CD14-positive monocyte (primary cell): ENCODE measurements around the gene FAM13A. TPM values are rescaled to one million over a fixed set of nuclear protein-coding genes. Genes with fewer than 3 reads are reported as not detected.

ENCODE experiments used
- DNase-seq, 3 donors: peaks; one replicate each; pipeline ENCODE4 v3.0.0-alpha.2; 2011 to 2022
- H2AFZ ChIP-seq: 2 replicates; pipeline ENCODE4 v1.6.0; 2012; ENCODE audit warnings: mild to moderate bottlenecking, low read depth, low read length, inconsistent platforms; ENCODE audit not compliant: insufficient read depth, poor library complexity, severe bottlenecking
- H3K27ac ChIP-seq, 2 donors: 1 replicate in 1 of 2; 2 replicates in 1 of 2; pipeline ENCODE4 v1.5.1; 2012 to 2013; ENCODE audit warnings: low read length in 2 of 2, control low read depth in 1 of 2, inconsistent platforms in 1 of 2, low read depth in 1 of 2, mild to moderate bottlenecking in 1 of 2
- H3K27me3 ChIP-seq, 2 donors: one replicate each; pipeline versions ENCODE4 v1.6.0 to v1.6.1; 2011 to 2013; ENCODE audit warnings: low read length in 2 of 2; ENCODE audit not compliant: control insufficient read depth in 2 of 2, insufficient read depth in 2 of 2
- H3K36me3 ChIP-seq, 2 donors: replicated peaks in 1 of 2; 1 replicate in 1 of 2; 2 replicates in 1 of 2; pipeline versions ENCODE4 v1.5.1 to v1.6.1; 2012 to 2013; ENCODE audit warnings: low read length in 2 of 2, control low read depth in 1 of 2, inconsistent platforms in 1 of 2, mild to moderate bottlenecking in 1 of 2; ENCODE audit not compliant: insufficient read depth in 2 of 2, control insufficient read depth in 1 of 2
- H3K4me1 ChIP-seq, 2 donors: 1 replicate in 1 of 2; 2 replicates in 1 of 2; pipeline versions ENCODE4 v1.5.1 to v1.6.1; 2012 to 2013; ENCODE audit warnings: low read length in 2 of 2, control low read depth in 1 of 2, inconsistent platforms in 1 of 2, mild to moderate bottlenecking in 1 of 2, moderate library complexity in 1 of 2; ENCODE audit not compliant: insufficient read depth in 2 of 2, control insufficient read depth in 1 of 2
- H3K4me2 ChIP-seq: replicated peaks from 2 replicates; pipeline ENCODE3; 2012; ENCODE audit warnings: low read length, moderate library complexity, mild to moderate bottlenecking; ENCODE audit not compliant: poor library complexity, severe bottlenecking; ENCODE audit errors: extremely low read depth
- H3K4me3 ChIP-seq, 3 experiments: fragments of 200-600 bp in 1 of 3; sonication (generic) in 1 of 3; replicated peaks in 1 of 3; 1 replicate in 2 of 3; 2 replicates in 1 of 3; pipeline ENCODE4 v1.5.1; 2011 to 2013; ENCODE audit warnings: low read length in 3 of 3, mild to moderate bottlenecking in 3 of 3, control low read depth in 2 of 3, low read depth in 2 of 3, inconsistent platforms in 1 of 3, moderate library complexity in 1 of 3
- H3K79me2 ChIP-seq: 2 replicates; pipeline ENCODE4 v1.6.0; 2012; ENCODE audit warnings: mild to moderate bottlenecking, control low read depth, inconsistent platforms, low read length, moderate library complexity; ENCODE audit not compliant: insufficient read depth
- H3K9ac ChIP-seq: 2 replicates; pipeline ENCODE4 v1.6.0; 2017; ENCODE audit warnings: low read length, mild to moderate bottlenecking; ENCODE audit not compliant: insufficient read depth, poor library complexity, severe bottlenecking
- H3K9me3 ChIP-seq, 2 donors: replicated peaks in 1 of 2; 1 replicate in 1 of 2; 2 replicates in 1 of 2; pipeline versions ENCODE4 v1.5.1 to v1.6.1; 2012 to 2013; ENCODE audit warnings: low read length in 2 of 2, control low read depth in 1 of 2; ENCODE audit not compliant: control insufficient read depth in 1 of 2, insufficient read depth in 1 of 2
- H4K20me1 ChIP-seq: 2 replicates; pipeline ENCODE4 v1.6.0; 2012; ENCODE audit warnings: mild to moderate bottlenecking, low read length, control low read depth, moderate library complexity; ENCODE audit not compliant: insufficient read depth
- H3K27ac Mint-ChIP-seq, 7 donors: one replicate each; pipeline ENCODE4 v1.8.0; 2020; ENCODE audit warnings: mild to moderate bottlenecking in 7 of 7, mixed read lengths in 7 of 7, moderate library complexity in 6 of 7, inconsistent platforms in 2 of 7
- H3K27me3 Mint-ChIP-seq, 3 donors: one replicate each; pipeline ENCODE4 v1.8.0; 2021 to 2022; ENCODE audit warnings: low read depth in 3 of 3, mild to moderate bottlenecking in 3 of 3, mixed read lengths in 3 of 3, moderate library complexity in 3 of 3, inconsistent platforms in 1 of 3
- H3K36me3 Mint-ChIP-seq, 2 donors: one replicate each; pipeline ENCODE4 v1.8.0; 2020; ENCODE audit warnings: mixed read lengths in 2 of 2, inconsistent platforms in 1 of 2, mild to moderate bottlenecking in 1 of 2
- H3K4me1 Mint-ChIP-seq: one replicate; pipeline ENCODE4 v1.8.0; 2020; ENCODE audit warnings: mild to moderate bottlenecking, mixed read lengths
- H3K4me3 Mint-ChIP-seq, 2 donors: one replicate each; pipeline ENCODE4 v1.8.0; 2020; ENCODE audit warnings: mild to moderate bottlenecking in 2 of 2, mixed read lengths in 2 of 2, moderate library complexity in 1 of 2
- H3K9me3 Mint-ChIP-seq, 7 donors: one replicate each; pipeline ENCODE4 v1.8.0; 2020 to 2022; ENCODE audit warnings: mixed read lengths in 7 of 7, mild to moderate bottlenecking in 6 of 7, moderate library complexity in 6 of 7, inconsistent platforms in 2 of 7
- CTCF ChIP-seq: fragments of 200-600 bp; IDR thresholded peaks from one replicate; pipeline ENCODE4 v1.8.0; 2022; ENCODE audit warnings: antibody characterized with exemption, mild to moderate bottlenecking
- WGBS: methylation state at CpG from one replicate; pipeline ENCODE4 v1.1.5; 2013; ENCODE audit warnings: missing lambda C conversion rate; ENCODE audit not compliant: insufficient coverage; 5-methylcytosine and 5-hydroxymethylcytosine counted together
- intact Hi-C, 2 donors: fragments of 100-400 bp; cut with micrococcal nuclease; formaldehyde crosslinking; loops; one replicate each; pipeline versions ENCODE4 v1.15.0 to v1.15.1; 2023
- polyA plus RNA-seq, 3 donors: library from polyadenylated mRNA; depleted of rRNA in 1 of 3; unstranded in 2 of 3; stranded (reverse) in 1 of 3; fragments of 300-500 nt in 2 of 3; fragments of >200 nt in 1 of 3; fragmentation: Illumina TruSeq in 2 of 3; gene quantifications; 1 replicate in 2 of 3; 2 replicates in 1 of 3; pipeline ENCODE4 v1.2.3, GENCODE V29; 2012 to 2021

Gene FAM13A
- polyA plus RNA-seq, 3 donors: 5.3 to 20.0 (median 6.5) TPM

- peaks cover 0 to 5% (median 0%) of the 10 kb centered on the region in 7 donors for H3K9me3 Mint-ChIP-seq
- Histone ChIP-seq H3K27me3 (no peaks in the 10 kb centered on the region), H2AFZ (no peak overlapping the region), H3K27ac (no peak overlapping the region), H3K4me3 (no peak overlapping the region), H3K4me2 (no peak overlapping the region), H3K79me2 (no peaks in the 10 kb centered on the region), H3K4me1 (no peaks in the 10 kb centered on the region), H4K20me1 (no peaks in the 10 kb centered on the region), H3K9me3 (no peaks in the 10 kb centered on the region), H3K9ac (no peak overlapping the region), H3K36me3 (peaks cover 61 to 81% of the 10 kb centered on the region in 2 donors)
- intact Hi-C loops: no loop called here
- no peak overlapping the region for H3K27ac Mint-ChIP-seq
- no peak overlapping the region for H3K4me3 Mint-ChIP-seq
- no peak for DNase-seq
- H3K27me3 Mint-ChIP-seq: peaks cover 0 to 2% (median 0%) of the 10 kb centered on the region in 3 donors
- WGBS: no CpG with 5 or more reads among the region's 3 CpGs
- TF ChIP-seq CTCF: no peak
- H3K4me1 Mint-ChIP-seq: no peaks in the 10 kb centered on the region
- peaks cover 40% of the 10 kb centered on the region in 2 donors for H3K36me3 Mint-ChIP-seq
Observed at GRCh38 chr4:88779431-88779830, 277.6 kb downstream of the FAM13A start.

GRCh38 chr4:88775529-88775928, 281.5 kb downstream of the FAM13A start:
- no peaks in the 10 kb centered on the region for H3K27me3 ChIP-seq
- H3K4me2 ChIP-seq: no peak overlapping the region
- no peak for DNase-seq
- no peak overlapping the region for H3K4me3 ChIP-seq
- peaks cover 47 to 51% of the 10 kb centered on the region in 2 donors for H3K36me3 Mint-ChIP-seq
- no peak overlapping the region for H2AFZ ChIP-seq
- peaks cover 0 to 5% (median 0%) of the 10 kb centered on the region in 7 donors for H3K9me3 Mint-ChIP-seq
- no peak overlapping the region for H3K27ac Mint-ChIP-seq
- H3K4me3 Mint-ChIP-seq: no peak overlapping the region
- H3K4me1 Mint-ChIP-seq: no peaks in the 10 kb centered on the region
- no peaks in the 10 kb centered on the region for H3K9me3 ChIP-seq
- H4K20me1 ChIP-seq: no peaks in the 10 kb centered on the region
- intact Hi-C loops: no loop called here
- no peak overlapping the region for H3K9ac ChIP-seq
- peaks cover 0 to 3% (median 0%) of the 10 kb centered on the region in 3 donors for H3K27me3 Mint-ChIP-seq
- no peak overlapping the region for H3K27ac ChIP-seq
- no peak for TF ChIP-seq CTCF
- H3K36me3 ChIP-seq: peaks cover 43 to 94% of the 10 kb centered on the region in 2 donors
- H3K4me1 ChIP-seq: no peaks in the 10 kb centered on the region
- no CpG with 5 or more reads among the region's 2 CpGs for WGBS
- H3K79me2 ChIP-seq: no peaks in the 10 kb centered on the region
